Neural cell (in vitro differentiated cells): ENCODE data around the gene KLK13. TPM values are rescaled to one million over a fixed set of nuclear protein-coding genes. Genes with fewer than 3 reads are reported as not detected.

ENCODE experiments used
- H2AFZ ChIP-seq: fragments of 200-600, 300-800 bp; sonication (generic), shearing (Covaris generic); 2 replicates; pipeline ENCODE4 v1.6.0; 2014; ENCODE audit warnings: low read depth, mild to moderate bottlenecking, antibody characterized with exemption, low read length, moderate library complexity
- H3F3A ChIP-seq: fragments of 200-600 bp; shearing (Covaris generic); 2 replicates; pipeline ENCODE4 v1.6.1; 2016; ENCODE audit warnings: mild to moderate bottlenecking, moderate library complexity, mixed read lengths, antibody characterized with exemption, low read length; ENCODE audit not compliant: insufficient read depth, poor library complexity, severe bottlenecking
- H3K27ac ChIP-seq: fragments of 200-600, 300-800 bp; sonication (generic), shearing (Covaris generic); 2 replicates; pipeline ENCODE4 v1.5.1; 2014; ENCODE audit warnings: mild to moderate bottlenecking, low read length, moderate library complexity
- H3K27me3 ChIP-seq: fragments of 300-800, 200-600 bp; sonication (generic), shearing (Covaris generic); 2 replicates; pipeline ENCODE4 v1.6.0; 2014; ENCODE audit warnings: mild to moderate bottlenecking, low read depth, low read length, moderate library complexity; ENCODE audit not compliant: insufficient read depth
- H3K36me3 ChIP-seq: fragments of 300-800, 200-600 bp; sonication (generic), shearing (Covaris generic); 2 replicates; pipeline ENCODE4 v1.5.1; 2014; ENCODE audit warnings: mild to moderate bottlenecking, antibody characterized with exemption, low read length, moderate library complexity; ENCODE audit not compliant: insufficient read depth
- H3K4me2 ChIP-seq: fragments of 300-800, 200-600 bp; sonication (generic), shearing (Covaris generic); 2 replicates; pipeline ENCODE4 v1.6.0; 2014; ENCODE audit warnings: mild to moderate bottlenecking, low read length
- H3K4me3 ChIP-seq: fragments of 300-800, 200-600 bp; sonication (generic), shearing (Covaris generic); 2 replicates; pipeline ENCODE4 v1.5.1; 2014; ENCODE audit warnings: mild to moderate bottlenecking, low read length, moderate library complexity
- H3K79me2 ChIP-seq: fragments of 200-600 bp; shearing (Covaris generic); replicated peaks from 2 replicates; pipeline ENCODE4 v1.6.0; 2014; ENCODE audit warnings: mild to moderate bottlenecking, low read length, moderate library complexity; ENCODE audit not compliant: insufficient read depth
- H3K9ac ChIP-seq: fragments of 300-800, 200-600 bp; sonication (generic), shearing (Covaris generic); 2 replicates; pipeline ENCODE4 v1.6.1; 2016; ENCODE audit warnings: mild to moderate bottlenecking, low read length, mixed read lengths
- H3K9me2 ChIP-seq: fragments of 200-600 bp; shearing (Covaris generic); 2 replicates; pipeline ENCODE4 v1.6.1; 2016; ENCODE audit warnings: mild to moderate bottlenecking, low read length, mixed read lengths; ENCODE audit not compliant: insufficient read depth
- H3K9me3 ChIP-seq: fragments of 200-600, 300-800 bp; sonication (generic), shearing (Covaris generic); 2 replicates; pipeline ENCODE4 v1.6.1; 2016; ENCODE audit warnings: mild to moderate bottlenecking, mixed run types, low read length, moderate library complexity, mixed read lengths
- H4K20me1 ChIP-seq: fragments of 200-600 bp; shearing (Covaris generic); 2 replicates; pipeline ENCODE4 v1.6.1; 2016; ENCODE audit warnings: mild to moderate bottlenecking, mixed run types; ENCODE audit not compliant: insufficient read depth
- CTCF ChIP-seq: fragments of 450-650 bp; IDR thresholded peaks from 2 replicates; pipeline ENCODE4 v1.5.1; 2014; ENCODE audit warnings: antibody characterized with exemption, mild to moderate bottlenecking, moderate library complexity; ENCODE audit not compliant: poor library complexity, severe bottlenecking
- EP300 ChIP-seq: fragments of 450-650 bp; conservative IDR thresholded peaks from 2 replicates; pipeline ENCODE4 v1.6.1; 2014; ENCODE audit warnings: antibody characterized with exemption, mild to moderate bottlenecking, moderate library complexity; ENCODE audit not compliant: poor library complexity, severe bottlenecking
- EZH2 ChIP-seq: fragments of 200-600, 300-800 bp; shearing (Covaris generic), sonication (generic); IDR thresholded peaks from 2 replicates; pipeline ENCODE4 v1.6.1; 2014; ENCODE audit warnings: antibody characterized with exemption, low read length, borderline replicate concordance, mild to moderate bottlenecking; ENCODE audit not compliant: insufficient read depth, poor library complexity, severe bottlenecking
- MXI1 ChIP-seq: fragments of 450-650 bp; conservative IDR thresholded peaks from 2 replicates; pipeline ENCODE4 v1.6.1; 2014; ENCODE audit warnings: antibody characterized with exemption, mild to moderate bottlenecking; ENCODE audit not compliant: poor library complexity, severe bottlenecking
- POLR2AphosphoS5 ChIP-seq: IDR thresholded peaks from 2 replicates; pipeline ENCODE4 v1.6.1; 2012
- RAD21 ChIP-seq: fragments of 450-650 bp; conservative IDR thresholded peaks from 2 replicates; pipeline ENCODE4 v1.6.1; 2014; ENCODE audit warnings: antibody characterized with exemption, mild to moderate bottlenecking, moderate library complexity
- REST ChIP-seq: IDR thresholded peaks from 2 replicates; pipeline ENCODE4 v1.6.1; 2012; ENCODE audit warnings: borderline replicate concordance
- SMC3 ChIP-seq: fragments of 450-650 bp; conservative IDR thresholded peaks from 2 replicates; pipeline ENCODE4 v1.6.1; 2014; ENCODE audit warnings: antibody characterized with exemption, mild to moderate bottlenecking, moderate library complexity; ENCODE audit not compliant: poor library complexity
- TAF1 ChIP-seq: IDR thresholded peaks from 2 replicates; pipeline ENCODE4 v1.6.1; 2012; ENCODE audit warnings: low read depth
- polyA plus RNA-seq: library from polyadenylated mRNA; depleted of rRNA; stranded (reverse); fragments of >200 nt; gene quantifications from 2 replicates; pipeline ENCODE4 v1.2.3, GENCODE V29; 2014

The KLK13 gene
- polyA plus RNA-seq, 1 donor from 2014 or later, result not detected

- no peaks in the 10 kb centered on the region for H3K9me2 ChIP-seq
- H3K27ac ChIP-seq, result no peak overlapping the region
- H3K79me2 ChIP-seq, result no peaks in the 10 kb centered on the region
- no peaks in the 10 kb centered on the region for H3K27me3 ChIP-seq
- TF ChIP-seq EZH2, result no peak
- TF ChIP-seq RAD21, result no peak
- no peak for TF ChIP-seq TAF1
- no peak for TF ChIP-seq POLR2AphosphoS5
- H3K4me3 ChIP-seq, result no peak overlapping the region
- no peak overlapping the region for H2AFZ ChIP-seq
- no peak overlapping the region for H3K9ac ChIP-seq
- no peaks in the 10 kb centered on the region for H3F3A ChIP-seq
- no peaks in the 10 kb centered on the region for H4K20me1 ChIP-seq
- H3K4me2 ChIP-seq, result no peak overlapping the region
- no peaks in the 10 kb centered on the region for H3K36me3 ChIP-seq
- no peaks in the 10 kb centered on the region for H3K9me3 ChIP-seq
These were observed 33.6 kb upstream of the KLK13 start for GRCh38 chr19:51098365-51099046.

GRCh38 chr19:51097796-51098195 lies 32.9 kb upstream of the KLK13 start:
- no peak overlapping the region for H3K27ac ChIP-seq
- no peaks in the 10 kb centered on the region for H3K79me2 ChIP-seq
- no peaks in the 10 kb centered on the region for H3K9me2 ChIP-seq
- H2AFZ ChIP-seq, result no peak overlapping the region
- no peak overlapping the region for H3K4me2 ChIP-seq
- no peak overlapping the region for H3K9ac ChIP-seq
- H3K9me3 ChIP-seq, result no peaks in the 10 kb centered on the region
- H3F3A ChIP-seq, result no peaks in the 10 kb centered on the region
- no peaks in the 10 kb centered on the region for H3K36me3 ChIP-seq
- H3K4me3 ChIP-seq, result no peak overlapping the region
- H3K27me3 ChIP-seq, result no peaks in the 10 kb centered on the region
- H4K20me1 ChIP-seq, result no peaks in the 10 kb centered on the region
- no peak for TF ChIP-seq REST
- no peak for TF ChIP-seq SMC3
- TF ChIP-seq POLR2AphosphoS5, result no peak
- no peak for TF ChIP-seq RAD21
- TF ChIP-seq CTCF, result no peak
- TF ChIP-seq EP300, result no peak
- TF ChIP-seq TAF1, result no peak
- no peak for TF ChIP-seq MXI1
- no peak for TF ChIP-seq EZH2
